HG03378 (cell line): ENCODE data around the gene YBEY.

Experiments used
- ATAC-seq: cut with Tn5 transposase; IDR thresholded peaks from one replicate; pipeline ENCODE4 v1.9.1; 2021; ENCODE audit warnings: mild to moderate bottlenecking, moderate library complexity; ENCODE audit not compliant: unreplicated experiment

Gene YBEY

DNA sequence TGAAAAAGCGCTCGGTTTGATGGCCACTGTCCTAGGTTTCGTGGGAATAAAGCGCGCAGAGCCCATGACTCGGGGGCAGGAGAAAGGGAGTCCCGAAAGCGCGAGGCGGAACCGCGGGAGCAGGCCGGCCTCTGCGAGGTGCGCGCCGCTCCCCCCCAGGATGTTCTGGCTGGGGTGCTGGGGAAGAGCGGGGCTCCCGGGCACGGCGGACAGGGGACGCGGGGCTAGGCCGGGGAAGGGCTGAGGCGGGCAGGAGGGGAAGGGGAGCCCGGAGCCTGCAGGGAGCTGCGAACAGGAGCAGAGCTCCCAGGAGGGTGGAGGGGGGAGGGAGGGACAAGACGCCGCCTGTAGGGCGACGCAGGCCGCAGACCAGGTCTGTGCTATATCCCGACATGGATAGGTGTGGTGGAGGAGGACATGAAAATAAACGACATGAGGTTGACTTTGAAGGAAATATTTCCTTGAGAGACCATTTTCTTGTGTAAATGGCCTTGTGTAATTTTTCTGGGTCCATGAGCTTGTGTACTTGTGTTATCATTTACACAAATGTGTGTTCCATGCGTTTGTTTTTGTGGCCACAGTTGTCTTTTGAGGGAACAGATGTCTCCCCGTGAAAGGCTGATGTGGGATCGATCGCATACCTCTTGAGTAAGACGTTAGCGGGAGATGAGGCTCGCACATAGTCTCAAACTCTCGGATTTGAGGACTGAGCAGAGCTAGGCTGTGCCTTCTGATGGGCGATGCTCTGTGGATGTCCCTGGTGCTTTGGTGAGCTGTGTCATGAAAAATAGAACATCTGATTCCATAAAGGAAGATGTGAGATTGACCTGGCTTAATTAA, 39.2 kb downstream of the YBEY start:
- peak; percentile 3 for ATAC-seq

DNA sequence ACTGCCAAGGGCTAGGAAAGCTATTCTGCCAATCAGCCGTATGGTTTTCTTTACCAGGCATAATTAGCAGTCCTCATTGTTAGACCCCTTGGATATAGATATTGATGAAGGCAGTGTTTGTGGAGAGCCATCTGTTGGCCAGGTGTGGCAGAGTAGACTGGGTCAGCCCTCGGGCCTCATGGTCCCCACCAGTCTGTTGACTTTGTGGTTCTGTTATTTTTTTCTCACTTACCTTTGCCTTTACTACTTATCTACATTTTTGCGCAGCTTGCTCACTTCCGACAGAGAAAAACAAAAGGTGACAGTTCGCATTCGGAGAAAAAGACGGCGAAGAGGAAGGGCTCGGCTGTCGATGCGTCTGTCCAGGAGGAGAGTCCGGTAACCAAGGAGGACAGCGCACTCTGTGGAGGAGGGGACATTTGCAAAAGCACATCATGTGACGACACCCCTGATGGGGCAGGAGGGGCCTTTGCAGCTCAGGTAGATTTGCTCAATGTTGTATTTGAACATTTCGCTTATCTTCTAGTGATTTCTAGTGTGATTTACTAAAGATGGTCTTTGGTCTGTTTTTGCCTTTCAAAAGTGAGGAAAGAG, 40.1 kb downstream of the YBEY start:
- ATAC-seq, result no peak

DNA sequence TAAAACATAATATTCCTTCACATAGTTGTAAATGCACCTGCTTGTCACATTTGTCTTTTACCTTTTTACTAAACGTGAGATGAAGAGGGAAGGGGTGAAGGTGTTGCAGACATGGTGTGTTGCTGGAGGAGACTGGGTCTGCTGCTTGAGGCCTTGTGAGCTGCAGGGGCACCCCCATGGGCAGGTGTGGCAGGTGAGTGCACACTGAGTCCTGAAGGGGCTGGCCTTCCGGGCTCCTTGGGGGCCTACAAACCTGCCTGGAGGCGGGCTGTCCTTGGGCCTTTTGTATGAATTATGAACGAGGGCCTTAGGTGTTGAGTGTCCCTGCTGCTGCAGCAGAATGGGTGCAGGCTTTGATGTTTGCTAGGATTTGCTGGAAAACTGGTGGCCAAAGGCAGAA, 41.6 kb downstream of the YBEY start:
- no peak for ATAC-seq

DNA sequence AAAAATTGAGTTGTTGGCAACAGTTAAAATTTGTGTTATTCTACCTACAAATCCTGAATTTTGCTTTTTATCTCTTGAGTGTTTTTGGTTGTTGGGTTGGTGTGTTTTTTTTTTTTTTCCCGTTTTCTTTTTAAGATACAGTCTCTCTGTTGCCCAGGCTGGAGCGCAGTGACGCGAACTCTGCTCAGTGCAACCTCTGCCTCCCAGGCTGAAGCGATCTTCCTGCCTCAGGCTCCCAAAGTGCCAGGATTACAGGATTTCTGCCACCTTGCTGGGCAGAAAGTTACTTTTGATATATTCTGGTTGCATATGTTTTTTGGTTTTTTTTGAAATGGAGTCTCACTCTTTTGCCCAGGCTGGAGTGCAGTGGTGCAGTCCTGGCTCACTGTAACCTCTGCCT, 42.0 kb downstream of the YBEY start:
- ATAC-seq, result no peak

DNA sequence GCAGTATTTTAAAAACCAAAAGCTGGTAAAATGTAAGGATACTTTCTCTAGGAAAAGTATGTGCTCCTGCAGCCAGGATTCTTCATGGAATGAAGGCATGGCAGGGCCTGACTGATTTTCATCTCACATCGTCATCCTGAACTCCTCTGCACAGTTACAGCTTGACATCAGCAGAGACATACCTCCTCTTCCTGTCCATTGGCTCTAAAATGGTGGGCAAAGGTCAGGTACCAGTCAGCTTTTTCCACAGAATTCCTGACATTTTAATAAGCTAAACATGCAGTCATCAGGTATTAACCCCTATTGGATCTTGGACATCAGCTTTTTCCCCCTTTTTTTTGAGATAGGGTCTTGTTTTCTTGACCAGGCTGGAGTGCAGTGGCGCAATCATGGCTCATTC, 43.7 kb downstream of the YBEY start:
- ATAC-seq, result no peak

DNA sequence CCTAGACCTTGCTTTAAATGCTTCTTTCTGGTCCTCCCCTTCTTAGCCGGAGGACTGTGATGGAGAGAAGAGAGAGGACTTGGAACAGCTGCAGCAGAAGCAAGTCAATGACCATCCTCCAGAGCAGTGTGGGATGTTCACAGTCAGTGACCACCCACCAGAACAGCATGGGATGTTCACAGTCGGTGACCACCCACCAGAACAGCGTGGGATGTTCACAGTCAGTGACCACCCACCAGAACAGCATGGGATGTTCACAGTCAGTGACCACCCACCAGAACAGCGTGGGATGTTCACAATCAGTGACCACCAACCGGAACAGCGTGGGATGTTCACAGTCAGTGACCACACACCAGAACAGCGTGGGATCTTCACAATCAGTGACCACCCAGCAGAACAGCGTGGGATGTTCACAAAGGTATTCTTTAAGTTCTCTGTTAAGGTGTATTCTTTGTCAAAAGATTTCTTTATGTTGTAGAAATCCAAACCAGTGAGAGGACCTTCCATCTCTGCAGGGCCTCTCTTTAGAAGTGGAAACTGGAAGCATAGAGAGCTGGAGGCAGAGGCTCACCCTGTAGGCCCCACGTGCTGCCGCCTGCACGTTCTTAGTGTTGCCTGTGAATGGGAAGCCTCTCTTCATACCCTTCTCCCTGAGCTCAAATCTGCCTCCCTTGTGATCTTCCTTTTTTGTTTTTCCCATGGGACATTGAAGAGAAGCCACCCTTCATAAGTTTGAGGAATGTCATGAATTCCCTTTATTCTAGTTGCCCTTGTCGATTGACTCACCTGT, 48.4 kb downstream of the YBEY start:
- no peak for ATAC-seq

DNA sequence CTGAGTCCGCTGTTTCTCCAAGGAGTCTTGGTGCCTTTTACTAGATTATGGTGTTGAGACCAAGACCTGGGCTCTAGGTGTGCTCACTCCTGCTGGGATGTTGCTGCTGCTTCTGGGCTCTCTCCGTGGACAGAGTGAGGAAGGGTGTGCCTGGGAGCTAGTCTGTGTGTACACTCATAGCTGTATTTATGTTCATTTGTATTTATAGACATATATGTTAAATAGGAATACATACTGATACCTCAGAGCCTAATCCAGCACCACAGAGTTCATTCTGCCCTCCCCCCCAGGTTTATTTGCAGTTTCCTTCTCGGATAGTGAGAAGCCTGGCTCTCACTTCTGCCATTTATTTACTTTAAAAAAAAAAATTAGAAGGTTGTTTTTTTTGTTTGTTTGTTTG, 50.5 kb downstream of the YBEY start:
- no peak for ATAC-seq

DNA sequence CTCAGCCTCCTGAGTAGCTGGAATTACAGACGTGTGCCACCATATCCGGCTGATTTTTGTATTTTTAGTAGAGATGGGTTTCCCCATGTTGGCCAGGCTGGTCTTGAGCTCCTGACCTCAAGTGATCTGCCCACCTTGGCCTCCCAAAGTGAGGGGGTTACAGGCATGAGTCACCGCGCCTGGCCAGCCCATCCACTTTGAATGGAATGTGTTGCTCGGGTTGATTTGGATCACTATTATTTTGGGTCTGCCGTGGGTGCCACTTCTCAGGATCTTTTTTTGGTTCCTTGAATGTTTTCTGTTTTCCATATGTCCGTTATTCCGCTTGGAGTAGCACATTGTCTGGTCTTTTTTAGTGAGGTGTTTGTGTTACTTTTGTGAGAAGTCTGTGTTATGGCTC, 54.9 kb downstream of the YBEY start:
- no peak for ATAC-seq

DNA sequence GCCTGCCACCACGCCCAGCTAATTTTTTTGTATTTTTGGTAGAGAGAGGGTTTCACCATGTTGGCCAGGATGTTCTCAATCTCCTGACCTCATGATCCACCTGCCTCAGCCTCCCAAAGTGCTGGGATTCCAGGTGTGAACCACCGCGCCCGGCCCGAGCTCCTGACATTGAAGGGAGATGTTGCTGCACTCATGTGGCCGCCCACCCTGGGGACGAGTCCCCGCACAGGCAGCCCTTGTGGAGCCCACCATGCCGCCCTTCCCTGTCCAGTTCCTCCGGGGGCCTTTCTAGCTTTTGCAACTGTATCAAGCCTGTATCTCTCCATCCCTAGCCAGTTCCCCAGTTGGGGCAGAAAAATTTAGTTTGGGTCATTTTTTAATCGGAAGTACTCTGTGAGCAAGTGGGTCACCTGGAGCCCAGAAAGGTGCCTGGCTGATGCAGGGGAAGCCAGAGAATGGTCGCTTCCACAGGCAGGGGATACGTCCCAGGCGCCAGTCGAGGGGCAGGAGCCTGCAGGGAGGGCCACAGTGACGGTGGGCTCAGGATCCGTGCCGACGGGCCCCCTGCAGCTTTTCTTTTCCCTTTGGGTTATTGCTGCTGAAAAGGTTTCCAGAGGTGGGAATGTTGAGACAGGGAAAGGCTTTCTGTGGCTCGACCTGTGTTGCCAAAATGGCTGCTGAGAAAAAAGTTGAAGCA, 58.2 kb downstream of the YBEY start:
- no peak for ATAC-seq

DNA sequence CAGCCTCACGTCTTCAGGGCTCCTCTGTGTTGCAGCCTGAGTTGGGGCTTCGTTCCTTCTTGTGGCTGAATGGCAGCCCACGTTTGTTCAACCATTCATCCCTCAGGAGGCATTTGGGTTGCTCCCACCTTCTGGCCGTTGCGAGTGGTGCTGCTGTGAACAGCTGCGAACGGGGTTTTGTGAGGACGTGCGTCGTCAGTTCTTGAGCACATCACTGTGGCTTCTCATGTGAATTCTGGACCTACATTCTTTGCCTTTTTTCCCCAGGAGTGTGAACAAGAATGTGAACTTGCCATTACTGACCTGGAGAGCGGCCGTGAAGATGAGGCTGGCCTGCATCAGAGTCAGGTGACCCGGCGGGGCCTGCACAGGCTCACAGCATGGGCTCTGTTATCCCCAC, 59.7 kb downstream of the YBEY start:
- no peak for ATAC-seq

DNA sequence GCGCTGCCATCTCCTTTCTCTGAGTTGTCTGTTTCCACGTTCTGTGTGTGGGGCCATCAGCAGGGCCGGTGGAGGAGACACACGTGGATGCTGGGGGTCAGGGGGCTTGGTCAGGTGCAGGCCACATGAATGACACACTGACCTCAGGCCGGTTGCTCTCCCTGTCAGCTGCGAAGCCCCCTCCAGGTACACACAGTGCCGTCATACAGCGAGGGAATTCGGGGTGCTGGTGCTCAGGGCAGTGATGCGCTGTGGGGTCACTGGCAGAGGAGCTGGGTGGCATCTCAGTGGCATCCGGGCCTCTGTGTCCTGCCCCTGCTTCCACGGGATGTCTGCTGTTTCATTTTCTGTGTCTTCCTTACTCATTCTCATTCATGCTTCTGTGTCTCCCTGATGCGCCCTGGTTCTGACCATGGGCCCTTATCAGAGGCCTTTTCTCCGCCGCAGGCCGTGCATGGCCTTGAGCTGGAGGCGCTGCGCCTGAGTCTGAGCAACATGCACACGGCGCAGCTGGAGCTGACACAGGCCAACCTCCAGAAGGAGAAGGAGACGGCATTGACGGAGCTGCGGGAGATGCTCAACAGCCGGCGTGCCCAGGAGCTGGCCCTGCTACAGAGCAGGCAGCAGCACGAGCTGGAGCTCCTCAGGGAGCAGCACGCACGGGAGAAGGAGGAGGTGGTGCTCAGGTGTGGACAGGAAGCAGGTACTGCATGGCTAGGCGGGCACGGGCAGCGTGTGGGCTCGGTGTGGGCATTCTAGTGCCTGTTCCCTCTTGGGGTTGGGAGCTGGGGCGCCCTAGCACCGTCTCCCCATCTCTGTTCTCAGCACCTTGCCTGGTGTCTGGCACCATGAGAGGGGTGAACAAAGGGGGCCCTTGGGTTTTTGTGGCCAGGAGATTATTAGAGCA, 60.4 kb downstream of the YBEY start:
- ATAC-seq, result no peak

DNA sequence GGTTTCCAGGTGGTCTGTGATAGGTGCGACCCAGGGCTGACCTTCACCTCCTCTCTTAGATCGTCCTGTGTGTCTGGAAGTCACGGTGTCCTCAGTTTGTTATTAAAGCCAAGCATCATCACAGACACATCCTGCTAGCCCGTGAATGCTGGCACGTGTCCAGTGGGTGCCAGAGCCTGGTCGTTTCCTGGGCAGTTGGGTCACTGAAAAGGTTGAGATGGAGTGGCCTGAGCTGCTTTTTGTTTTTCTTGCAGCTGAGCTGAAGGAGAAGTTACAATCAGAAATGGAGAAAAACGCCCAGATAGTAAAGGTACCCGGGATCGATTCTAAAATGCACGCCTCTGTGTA, 61.0 kb downstream of the YBEY start:
- ATAC-seq, result no peak
